ENCODE results near the gene TCERG1L. TPM values are rescaled to one million over a fixed set of nuclear protein-coding genes. Genes with fewer than 3 reads are reported as not detected.

Gene TCERG1L
- total RNA-seq, 1 experiment from 2014 or later = 1.5 TPM

DNA sequence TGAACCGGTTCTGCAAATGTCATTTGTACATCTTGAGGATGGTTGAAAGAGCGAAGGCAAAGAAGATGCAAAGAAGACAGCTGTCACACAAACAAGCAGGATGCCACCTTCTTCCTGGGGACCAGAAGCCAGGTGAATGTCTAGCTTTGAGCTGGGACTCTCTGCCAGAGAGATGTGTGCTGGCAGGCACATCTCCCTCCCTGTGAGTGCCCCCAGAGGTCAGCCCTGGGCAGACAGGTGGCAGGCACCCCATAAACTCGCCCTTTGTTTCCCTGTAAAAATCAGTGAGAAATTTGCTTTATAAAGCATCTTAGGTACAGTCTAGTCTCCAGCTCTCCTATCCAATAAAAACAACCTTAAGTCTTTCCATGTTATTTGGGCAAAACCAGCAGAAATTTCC lies 2.6 kb upstream of the TCERG1L start (continued):
- TF ChIP-seq, protein P1, sequence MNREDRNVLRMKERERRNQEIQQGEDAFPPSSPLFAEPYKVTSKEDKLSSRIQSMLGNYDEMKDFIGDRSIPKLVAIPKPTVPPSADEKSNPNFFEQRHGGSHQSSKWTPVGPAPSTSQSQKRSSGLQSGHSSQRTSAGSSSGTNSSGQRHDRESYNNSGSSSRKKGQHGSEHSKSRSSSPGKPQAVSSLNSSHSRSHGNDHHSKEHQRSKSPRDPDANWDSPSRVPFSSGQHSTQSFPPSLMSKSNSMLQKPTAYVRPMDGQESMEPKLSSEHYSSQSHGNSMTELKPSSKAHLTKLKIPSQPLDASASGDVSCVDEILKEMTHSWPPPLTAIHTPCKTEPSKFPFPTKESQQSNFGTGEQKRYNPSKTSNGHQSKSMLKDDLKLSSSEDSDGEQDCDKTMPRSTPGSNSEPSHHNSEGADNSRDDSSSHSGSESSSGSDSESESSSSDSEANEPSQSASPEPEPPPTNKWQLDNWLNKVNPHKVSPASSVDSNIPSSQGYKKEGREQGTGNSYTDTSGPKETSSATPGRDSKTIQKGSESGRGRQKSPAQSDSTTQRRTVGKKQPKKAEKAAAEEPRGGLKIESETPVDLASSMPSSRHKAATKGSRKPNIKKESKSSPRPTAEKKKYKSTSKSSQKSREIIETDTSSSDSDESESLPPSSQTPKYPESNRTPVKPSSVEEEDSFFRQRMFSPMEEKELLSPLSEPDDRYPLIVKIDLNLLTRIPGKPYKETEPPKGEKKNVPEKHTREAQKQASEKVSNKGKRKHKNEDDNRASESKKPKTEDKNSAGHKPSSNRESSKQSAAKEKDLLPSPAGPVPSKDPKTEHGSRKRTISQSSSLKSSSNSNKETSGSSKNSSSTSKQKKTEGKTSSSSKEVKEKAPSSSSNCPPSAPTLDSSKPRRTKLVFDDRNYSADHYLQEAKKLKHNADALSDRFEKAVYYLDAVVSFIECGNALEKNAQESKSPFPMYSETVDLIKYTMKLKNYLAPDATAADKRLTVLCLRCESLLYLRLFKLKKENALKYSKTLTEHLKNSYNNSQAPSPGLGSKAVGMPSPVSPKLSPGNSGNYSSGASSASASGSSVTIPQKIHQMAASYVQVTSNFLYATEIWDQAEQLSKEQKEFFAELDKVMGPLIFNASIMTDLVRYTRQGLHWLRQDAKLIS (CRISPR knock-in tag; IDR thresholded peaks at IDR 0.05; ENCODE audit: borderline replicate concordance) = no peak
- no peak for TF ChIP-seq CBFB (CRISPR knock-in tag; IDR thresholded peaks at IDR 0.05; ENCODE audit: low read depth)

DNA sequence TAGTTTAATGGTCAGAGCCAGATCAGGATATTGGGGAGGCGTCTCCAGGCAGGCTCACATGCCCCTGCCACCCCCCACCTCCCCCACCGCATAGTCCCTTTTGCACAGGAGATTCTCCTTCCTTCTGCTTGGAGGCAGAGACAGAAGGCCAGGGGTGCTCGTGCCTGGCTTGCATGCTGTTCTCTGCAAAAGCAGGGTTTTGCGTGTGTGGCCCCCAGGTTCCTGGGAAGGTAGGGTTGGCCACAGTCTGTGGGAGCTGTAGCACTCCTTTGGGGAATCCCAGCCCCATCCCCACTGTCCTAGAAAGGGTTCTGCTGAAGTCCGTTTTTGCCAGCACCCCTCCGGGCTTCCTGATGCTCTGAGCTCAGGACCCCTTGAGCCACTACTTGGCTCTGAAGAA lies 1.9 kb upstream of the TCERG1L start:
- Mint-ChIP-seq H3K9me3 (peaks cover 40% of the 10 kb centered on the region), H3K27ac (no peak overlapping the region), H3K4me1 (peaks cover 3% of the 10 kb centered on the region; the same call in 1 of the 2 replicates), H3K27me3 (ENCODE audit: low read depth) (peaks cover 16% of the 10 kb centered on the region), H3K36me3 (peaks cover 43% of the 10 kb centered on the region), H3K4me3 (no peak overlapping the region)
- POLR2A ChIA-PET = no interaction called here
- DNase-seq (ENCODE audit: low spot score) (no peak), ATAC-seq (no peak)
- TF ChIP-seq, protein P2, sequence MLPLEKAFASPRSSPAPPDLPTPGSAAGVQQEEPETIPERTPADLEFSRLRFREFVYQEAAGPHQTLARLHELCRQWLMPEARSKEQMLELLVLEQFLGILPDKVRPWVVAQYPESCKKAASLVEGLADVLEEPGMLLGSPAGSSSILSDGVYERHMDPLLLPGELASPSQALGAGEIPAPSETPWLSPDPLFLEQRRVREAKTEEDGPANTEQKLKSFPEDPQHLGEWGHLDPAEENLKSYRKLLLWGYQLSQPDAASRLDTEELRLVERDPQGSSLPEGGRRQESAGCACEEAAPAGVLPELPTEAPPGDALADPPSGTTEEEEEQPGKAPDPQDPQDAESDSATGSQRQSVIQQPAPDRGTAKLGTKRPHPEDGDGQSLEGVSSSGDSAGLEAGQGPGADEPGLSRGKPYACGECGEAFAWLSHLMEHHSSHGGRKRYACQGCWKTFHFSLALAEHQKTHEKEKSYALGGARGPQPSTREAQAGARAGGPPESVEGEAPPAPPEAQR (CRISPR knock-in tag; IDR thresholded peaks at IDR 0.05) = no peak
- no peak for TF ChIP-seq NFE2L1 (CRISPR knock-in tag; IDR thresholded peaks at IDR 0.05)
- no peak for TF ChIP-seq EMX1 (CRISPR knock-in tag; IDR thresholded peaks at IDR 0.05)
- TF ChIP-seq ZNF219 (CRISPR knock-in tag; IDR thresholded peaks at IDR 0.05; ENCODE audit: borderline replicate concordance) = no peak
- no peak for TF ChIP-seq JUN (CRISPR knock-in tag; IDR thresholded peaks at IDR 0.05)
- TF ChIP-seq, protein P3, sequence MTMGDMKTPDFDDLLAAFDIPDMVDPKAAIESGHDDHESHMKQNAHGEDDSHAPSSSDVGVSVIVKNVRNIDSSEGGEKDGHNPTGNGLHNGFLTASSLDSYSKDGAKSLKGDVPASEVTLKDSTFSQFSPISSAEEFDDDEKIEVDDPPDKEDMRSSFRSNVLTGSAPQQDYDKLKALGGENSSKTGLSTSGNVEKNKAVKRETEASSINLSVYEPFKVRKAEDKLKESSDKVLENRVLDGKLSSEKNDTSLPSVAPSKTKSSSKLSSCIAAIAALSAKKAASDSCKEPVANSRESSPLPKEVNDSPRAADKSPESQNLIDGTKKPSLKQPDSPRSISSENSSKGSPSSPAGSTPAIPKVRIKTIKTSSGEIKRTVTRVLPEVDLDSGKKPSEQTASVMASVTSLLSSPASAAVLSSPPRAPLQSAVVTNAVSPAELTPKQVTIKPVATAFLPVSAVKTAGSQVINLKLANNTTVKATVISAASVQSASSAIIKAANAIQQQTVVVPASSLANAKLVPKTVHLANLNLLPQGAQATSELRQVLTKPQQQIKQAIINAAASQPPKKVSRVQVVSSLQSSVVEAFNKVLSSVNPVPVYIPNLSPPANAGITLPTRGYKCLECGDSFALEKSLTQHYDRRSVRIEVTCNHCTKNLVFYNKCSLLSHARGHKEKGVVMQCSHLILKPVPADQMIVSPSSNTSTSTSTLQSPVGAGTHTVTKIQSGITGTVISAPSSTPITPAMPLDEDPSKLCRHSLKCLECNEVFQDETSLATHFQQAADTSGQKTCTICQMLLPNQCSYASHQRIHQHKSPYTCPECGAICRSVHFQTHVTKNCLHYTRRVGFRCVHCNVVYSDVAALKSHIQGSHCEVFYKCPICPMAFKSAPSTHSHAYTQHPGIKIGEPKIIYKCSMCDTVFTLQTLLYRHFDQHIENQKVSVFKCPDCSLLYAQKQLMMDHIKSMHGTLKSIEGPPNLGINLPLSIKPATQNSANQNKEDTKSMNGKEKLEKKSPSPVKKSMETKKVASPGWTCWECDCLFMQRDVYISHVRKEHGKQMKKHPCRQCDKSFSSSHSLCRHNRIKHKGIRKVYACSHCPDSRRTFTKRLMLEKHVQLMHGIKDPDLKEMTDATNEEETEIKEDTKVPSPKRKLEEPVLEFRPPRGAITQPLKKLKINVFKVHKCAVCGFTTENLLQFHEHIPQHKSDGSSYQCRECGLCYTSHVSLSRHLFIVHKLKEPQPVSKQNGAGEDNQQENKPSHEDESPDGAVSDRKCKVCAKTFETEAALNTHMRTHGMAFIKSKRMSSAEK (CRISPR knock-in tag; IDR thresholded peaks at IDR 0.05; ENCODE audit: borderline replicate concordance) = no peak
- TF ChIP-seq RELA (CRISPR knock-in tag; IDR thresholded peaks at IDR 0.05; ENCODE audit: borderline replicate concordance) = no peak
- TF ChIP-seq, protein P4, sequence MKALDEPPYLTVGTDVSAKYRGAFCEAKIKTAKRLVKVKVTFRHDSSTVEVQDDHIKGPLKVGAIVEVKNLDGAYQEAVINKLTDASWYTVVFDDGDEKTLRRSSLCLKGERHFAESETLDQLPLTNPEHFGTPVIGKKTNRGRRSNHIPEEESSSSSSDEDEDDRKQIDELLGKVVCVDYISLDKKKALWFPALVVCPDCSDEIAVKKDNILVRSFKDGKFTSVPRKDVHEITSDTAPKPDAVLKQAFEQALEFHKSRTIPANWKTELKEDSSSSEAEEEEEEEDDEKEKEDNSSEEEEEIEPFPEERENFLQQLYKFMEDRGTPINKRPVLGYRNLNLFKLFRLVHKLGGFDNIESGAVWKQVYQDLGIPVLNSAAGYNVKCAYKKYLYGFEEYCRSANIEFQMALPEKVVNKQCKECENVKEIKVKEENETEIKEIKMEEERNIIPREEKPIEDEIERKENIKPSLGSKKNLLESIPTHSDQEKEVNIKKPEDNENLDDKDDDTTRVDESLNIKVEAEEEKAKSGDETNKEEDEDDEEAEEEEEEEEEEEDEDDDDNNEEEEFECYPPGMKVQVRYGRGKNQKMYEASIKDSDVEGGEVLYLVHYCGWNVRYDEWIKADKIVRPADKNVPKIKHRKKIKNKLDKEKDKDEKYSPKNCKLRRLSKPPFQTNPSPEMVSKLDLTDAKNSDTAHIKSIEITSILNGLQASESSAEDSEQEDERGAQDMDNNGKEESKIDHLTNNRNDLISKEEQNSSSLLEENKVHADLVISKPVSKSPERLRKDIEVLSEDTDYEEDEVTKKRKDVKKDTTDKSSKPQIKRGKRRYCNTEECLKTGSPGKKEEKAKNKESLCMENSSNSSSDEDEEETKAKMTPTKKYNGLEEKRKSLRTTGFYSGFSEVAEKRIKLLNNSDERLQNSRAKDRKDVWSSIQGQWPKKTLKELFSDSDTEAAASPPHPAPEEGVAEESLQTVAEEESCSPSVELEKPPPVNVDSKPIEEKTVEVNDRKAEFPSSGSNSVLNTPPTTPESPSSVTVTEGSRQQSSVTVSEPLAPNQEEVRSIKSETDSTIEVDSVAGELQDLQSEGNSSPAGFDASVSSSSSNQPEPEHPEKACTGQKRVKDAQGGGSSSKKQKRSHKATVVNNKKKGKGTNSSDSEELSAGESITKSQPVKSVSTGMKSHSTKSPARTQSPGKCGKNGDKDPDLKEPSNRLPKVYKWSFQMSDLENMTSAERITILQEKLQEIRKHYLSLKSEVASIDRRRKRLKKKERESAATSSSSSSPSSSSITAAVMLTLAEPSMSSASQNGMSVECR (CRISPR knock-in tag; IDR thresholded peaks at IDR 0.05; ENCODE audit: borderline replicate concordance) = no peak
- TF ChIP-seq SP1 (CRISPR knock-in tag; conservative IDR thresholded peaks at IDR 0.05) = no peak
- no peak for TF ChIP-seq NFYB (CRISPR knock-in tag; conservative IDR thresholded peaks at IDR 0.05; ENCODE audit: low read depth)
- no peak for TF ChIP-seq FOXP1 (CRISPR knock-in tag; IDR thresholded peaks at IDR 0.05; ENCODE audit: borderline replicate concordance)
- TF ChIP-seq, protein P5, sequence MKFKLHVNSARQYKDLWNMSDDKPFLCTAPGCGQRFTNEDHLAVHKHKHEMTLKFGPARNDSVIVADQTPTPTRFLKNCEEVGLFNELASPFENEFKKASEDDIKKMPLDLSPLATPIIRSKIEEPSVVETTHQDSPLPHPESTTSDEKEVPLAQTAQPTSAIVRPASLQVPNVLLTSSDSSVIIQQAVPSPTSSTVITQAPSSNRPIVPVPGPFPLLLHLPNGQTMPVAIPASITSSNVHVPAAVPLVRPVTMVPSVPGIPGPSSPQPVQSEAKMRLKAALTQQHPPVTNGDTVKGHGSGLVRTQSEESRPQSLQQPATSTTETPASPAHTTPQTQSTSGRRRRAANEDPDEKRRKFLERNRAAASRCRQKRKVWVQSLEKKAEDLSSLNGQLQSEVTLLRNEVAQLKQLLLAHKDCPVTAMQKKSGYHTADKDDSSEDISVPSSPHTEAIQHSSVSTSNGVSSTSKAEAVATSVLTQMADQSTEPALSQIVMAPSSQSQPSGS (CRISPR knock-in tag; IDR thresholded peaks at IDR 0.05; ENCODE audit: borderline replicate concordance, low read depth) = no peak
- TF ChIP-seq CREM (CRISPR knock-in tag; IDR thresholded peaks at IDR 0.05) = no peak
- no peak for TF ChIP-seq ZBTB21 (CRISPR knock-in tag; IDR thresholded peaks at IDR 0.05; ENCODE audit: borderline replicate concordance)
- CTCF ChIA-PET = interaction anchor here (0.6 to 1.3 kb wide), 2 partner anchors 141 to 619 kb away, joined by 3 to 7 read pairs; no protein-coding TSS in a partner anchor

Data from WTC11 (cell line).